Kidney epithelial cell (primary cell): ENCODE data around the gene DGKI. TPM values are rescaled to one million over a fixed set of nuclear protein-coding genes. Genes with fewer than 3 reads are reported as not detected.

Source experiments
- DNase-seq: peaks from one replicate; pipeline ENCODE4 v3.0.0-alpha.2; 2010; ENCODE audit warnings: low read depth
- H3K27me3 ChIP-seq: 2 replicates; pipeline ENCODE4 v1.6.0; 2011; ENCODE audit warnings: low read length; ENCODE audit not compliant: control insufficient read depth, insufficient read depth
- H3K36me3 ChIP-seq: 2 replicates; pipeline ENCODE4 v1.5.1; 2011; ENCODE audit warnings: low read length; ENCODE audit not compliant: control insufficient read depth, insufficient read depth
- H3K4me3 ChIP-seq: 2 replicates; pipeline ENCODE4 v1.5.1; 2011; ENCODE audit warnings: low read depth, mild to moderate bottlenecking, control low read depth, low read length
- total RNA-seq: library from RNA; depleted of rRNA; stranded (reverse); fragments of >200 nt; gene quantifications from 2 replicates; pipeline ENCODE4 v1.2.3, GENCODE V29; 2015
- TF ChIP-seq, protein P1 (sequence below): IDR thresholded peaks from 2 replicates; pipeline ENCODE4 v1.5.1; 2011; ENCODE audit warnings: mild to moderate bottlenecking, moderate library complexity, low read length, control low read depth, inconsistent platforms; ENCODE audit not compliant: insufficient read depth, poor library complexity, severe bottlenecking

Gene DGKI
- total RNA-seq, 1 donor from 2014 or later, result 3.5 TPM

DNA sequence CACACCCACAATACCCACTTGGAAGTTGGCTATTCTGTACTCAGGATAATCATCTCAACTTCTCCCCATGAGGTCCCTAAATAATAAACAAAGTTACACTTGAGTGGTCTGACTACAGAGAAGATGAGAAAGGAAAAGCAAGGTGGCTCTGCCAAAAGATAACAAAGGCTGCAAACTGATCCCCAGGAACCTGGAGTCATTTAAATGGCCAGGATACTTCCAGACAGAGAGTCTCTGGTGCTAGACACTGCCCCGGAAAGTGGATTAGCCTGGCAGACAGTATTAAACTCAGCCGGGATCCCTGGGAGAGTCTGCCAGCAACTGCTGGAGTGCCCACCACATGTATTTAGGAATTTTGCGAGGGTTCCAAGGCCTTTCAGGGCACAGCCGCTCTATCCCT lies 93.7 kb downstream of the DGKI start:
- DNase-seq, result no peak
- TF ChIP-seq, protein P1, sequence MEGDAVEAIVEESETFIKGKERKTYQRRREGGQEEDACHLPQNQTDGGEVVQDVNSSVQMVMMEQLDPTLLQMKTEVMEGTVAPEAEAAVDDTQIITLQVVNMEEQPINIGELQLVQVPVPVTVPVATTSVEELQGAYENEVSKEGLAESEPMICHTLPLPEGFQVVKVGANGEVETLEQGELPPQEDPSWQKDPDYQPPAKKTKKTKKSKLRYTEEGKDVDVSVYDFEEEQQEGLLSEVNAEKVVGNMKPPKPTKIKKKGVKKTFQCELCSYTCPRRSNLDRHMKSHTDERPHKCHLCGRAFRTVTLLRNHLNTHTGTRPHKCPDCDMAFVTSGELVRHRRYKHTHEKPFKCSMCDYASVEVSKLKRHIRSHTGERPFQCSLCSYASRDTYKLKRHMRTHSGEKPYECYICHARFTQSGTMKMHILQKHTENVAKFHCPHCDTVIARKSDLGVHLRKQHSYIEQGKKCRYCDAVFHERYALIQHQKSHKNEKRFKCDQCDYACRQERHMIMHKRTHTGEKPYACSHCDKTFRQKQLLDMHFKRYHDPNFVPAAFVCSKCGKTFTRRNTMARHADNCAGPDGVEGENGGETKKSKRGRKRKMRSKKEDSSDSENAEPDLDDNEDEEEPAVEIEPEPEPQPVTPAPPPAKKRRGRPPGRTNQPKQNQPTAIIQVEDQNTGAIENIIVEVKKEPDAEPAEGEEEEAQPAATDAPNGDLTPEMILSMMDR, result no peak

DNA sequence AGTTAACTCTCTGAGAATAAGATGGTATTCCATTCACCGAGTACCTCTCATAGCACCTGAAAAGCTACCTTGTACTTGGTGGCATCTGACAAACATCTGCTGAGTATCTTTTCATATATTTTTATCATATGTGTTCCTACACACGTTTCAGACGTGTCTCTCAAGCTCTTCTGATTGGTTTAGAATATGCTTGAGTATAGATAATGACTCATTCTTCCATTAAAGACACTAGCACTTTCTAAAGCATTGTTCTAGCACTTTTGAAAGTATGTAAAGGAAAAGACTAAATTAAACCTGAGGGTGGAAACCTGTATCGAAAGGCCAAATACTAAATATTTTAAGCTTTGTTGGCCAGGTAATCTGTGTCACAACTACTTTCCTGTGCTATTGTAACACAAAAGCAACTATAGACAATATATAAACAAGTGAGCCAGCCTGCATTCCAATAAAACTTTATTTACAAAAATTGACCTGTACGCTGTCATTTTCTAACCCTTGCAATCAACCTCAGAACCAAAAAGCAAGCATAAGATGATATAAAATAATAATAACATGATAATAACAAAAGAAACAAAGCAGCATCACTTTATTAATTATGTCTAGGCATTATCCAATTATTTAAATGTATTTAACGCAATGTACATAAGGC lies 95.3 kb downstream of the DGKI start:
- Histone ChIP-seq H3K4me3 (no peak overlapping the region), H3K27me3 (no peaks in the 10 kb centered on the region)

More for the DNA sequence above, 93.7 kb downstream of the DGKI start:
- Histone ChIP-seq H3K4me3 (no peak overlapping the region), H3K36me3 (no peaks in the 10 kb centered on the region), H3K27me3 (no peaks in the 10 kb centered on the region)

DNA sequence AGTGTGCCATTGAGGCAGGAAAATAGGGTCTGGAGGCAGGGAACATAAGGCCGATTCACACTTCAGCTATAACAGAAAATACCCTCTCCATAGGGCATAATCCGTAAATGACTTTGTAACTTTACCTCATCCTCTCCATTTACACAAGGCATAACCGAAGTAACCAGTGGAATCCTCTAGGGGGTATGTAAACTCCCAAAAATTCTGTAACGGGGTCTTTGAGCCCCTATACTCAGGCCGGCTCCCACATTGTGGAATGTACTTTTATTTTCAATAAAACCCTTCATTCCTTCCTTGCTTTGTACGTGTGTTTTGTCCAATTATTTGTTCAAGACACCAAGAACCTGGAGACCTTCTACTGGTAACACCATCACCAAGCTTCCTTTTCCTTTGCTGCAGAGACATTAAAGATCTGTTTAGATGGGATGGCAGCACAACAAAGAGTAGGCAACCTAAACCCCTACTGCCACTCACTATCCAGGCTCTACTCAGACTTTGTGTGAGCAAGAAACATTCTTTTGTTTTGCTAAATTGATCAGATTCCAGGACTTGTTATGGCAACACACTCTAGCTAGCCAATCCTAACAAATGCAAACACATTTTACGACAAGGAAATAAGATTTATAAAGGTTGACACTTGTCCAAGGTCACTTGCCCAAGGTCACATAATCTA lies 99.3 kb downstream of the DGKI start:
- H3K36me3 ChIP-seq, result no peaks in the 10 kb centered on the region
- no peak for DNase-seq
- no peaks in the 10 kb centered on the region for H3K27me3 ChIP-seq
- no peak overlapping the region for H3K4me3 ChIP-seq
- TF ChIP-seq, protein P1, result no peak

More for the DNA sequence above, 95.3 kb downstream of the DGKI start:
- DNase-seq, result no peak
- no peaks in the 10 kb centered on the region for H3K36me3 ChIP-seq
- TF ChIP-seq, protein P1, result no peak

DNA sequence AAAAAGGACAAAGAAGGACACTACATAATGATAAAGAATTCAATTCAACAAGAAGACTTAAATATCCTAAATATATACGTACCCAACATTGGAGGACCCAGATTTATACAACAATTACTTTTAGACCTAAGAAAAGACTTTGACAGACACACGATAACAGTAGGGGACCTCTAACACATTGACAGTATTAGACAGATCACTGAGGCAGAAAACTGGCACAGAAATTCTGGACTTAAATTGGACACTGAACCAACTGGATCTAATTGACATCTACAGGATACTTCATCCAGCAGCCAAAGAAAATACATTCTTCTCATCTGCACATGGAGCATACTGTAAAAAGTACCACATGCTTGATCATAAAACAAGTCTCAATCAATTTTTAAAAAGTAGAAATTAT lies 103.8 kb downstream of the DGKI start:
- Histone ChIP-seq H3K4me3 (no peak overlapping the region), H3K27me3 (no peaks in the 10 kb centered on the region), H3K36me3 (no peaks in the 10 kb centered on the region)
- DNase-seq, result no peak
- TF ChIP-seq, protein P1, result no peak

DNA sequence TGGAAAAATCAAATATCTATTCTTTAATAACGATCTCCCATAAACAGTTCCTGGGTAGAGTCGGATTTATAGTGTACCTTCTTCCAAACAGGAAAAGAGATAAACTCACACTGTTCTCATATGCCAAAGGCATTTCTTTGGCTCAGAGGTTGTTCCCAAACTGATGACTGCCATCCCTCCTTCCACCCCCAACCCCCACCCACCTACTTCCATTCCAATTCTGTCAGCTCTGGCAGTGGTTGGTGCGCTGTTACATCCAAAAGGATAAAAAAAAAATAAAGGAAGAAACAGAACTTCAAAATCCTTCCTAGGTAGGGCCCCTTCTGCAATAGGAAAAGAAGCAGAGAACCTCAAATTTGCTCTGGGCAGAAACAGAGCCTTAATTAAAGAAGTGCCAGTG lies 104.7 kb downstream of the DGKI start:
- Histone ChIP-seq H3K36me3 (no peaks in the 10 kb centered on the region), H3K4me3 (no peak overlapping the region), H3K27me3 (no peaks in the 10 kb centered on the region)
- TF ChIP-seq, protein P1, result no peak
- DNase-seq, result no peak
